SU-DHL-6 (cell line): ENCODE measurements around the gene PPM1N.

Source experiments
- H2AFZ ChIP-seq: fragments of 200-600 bp; sonication (generic); 2 replicates; pipeline ENCODE4 v1.6.1; 2014; ENCODE audit warnings: low read depth, mild to moderate bottlenecking, moderate library complexity, mixed read lengths, antibody characterized with exemption, low read length; ENCODE audit not compliant: severe bottlenecking
- H3F3A ChIP-seq: fragments of 200-600 bp; shearing (Covaris generic); 2 replicates; pipeline ENCODE4 v1.6.0; 2016; ENCODE audit warnings: antibody characterized with exemption, mild to moderate bottlenecking; ENCODE audit not compliant: insufficient read depth
- H3K27ac ChIP-seq: fragments of 200-600 bp; sonication (generic); 2 replicates; pipeline ENCODE4 v1.5.1; 2016; ENCODE audit warnings: low read depth, mild to moderate bottlenecking, low read length, moderate library complexity, mixed read lengths
- H3K27me3 ChIP-seq: fragments of 200-600 bp; sonication (generic), shearing (Covaris generic); 2 replicates; pipeline ENCODE4 v1.6.0; 2014; ENCODE audit warnings: mild to moderate bottlenecking, low read length
- H3K36me3 ChIP-seq: fragments of 200-600 bp; sonication (generic); 2 replicates; pipeline ENCODE4 v1.6.1; 2014; ENCODE audit warnings: mild to moderate bottlenecking, low read length, mixed read lengths
- H3K4me2 ChIP-seq: fragments of 300-600, 200-600 bp; shearing (Covaris generic), sonication (generic); 2 replicates; pipeline ENCODE4 v1.6.0; 2014; ENCODE audit warnings: low read length, low read depth, mild to moderate bottlenecking; ENCODE audit not compliant: poor library complexity, severe bottlenecking
- H3K4me3 ChIP-seq: fragments of 200-600 bp; sonication (generic); 2 replicates; pipeline ENCODE4 v1.5.1; 2014; ENCODE audit warnings: antibody characterized with exemption, low read length, mild to moderate bottlenecking, mixed read lengths; ENCODE audit not compliant: insufficient read depth, poor library complexity, severe bottlenecking
- H3K79me2 ChIP-seq: fragments of 200-600 bp; sonication (generic); 2 replicates; pipeline ENCODE4 v1.6.1; 2014; ENCODE audit warnings: mild to moderate bottlenecking, low read length, moderate library complexity; ENCODE audit not compliant: insufficient read depth
- H3K9ac ChIP-seq: fragments of 200-600 bp; sonication (generic); 2 replicates; pipeline ENCODE4 v1.7.0; 2014; ENCODE audit warnings: mild to moderate bottlenecking, low read length
- H3K9me2 ChIP-seq: fragments of 200-600 bp; sonication (generic); replicated peaks from 2 replicates; pipeline ENCODE4 v1.6.1; 2014; ENCODE audit warnings: low read length; ENCODE audit not compliant: insufficient read depth
- H3K9me3 ChIP-seq: fragments of 200-600 bp; sonication (generic); 2 replicates; pipeline ENCODE4 v1.6.1; 2014; ENCODE audit warnings: low read length, mixed read lengths; ENCODE audit not compliant: insufficient read depth
- H4K20me1 ChIP-seq: fragments of 200-600 bp; sonication (generic); 2 replicates; pipeline ENCODE4 v1.6.1; 2014; ENCODE audit warnings: low read depth, mild to moderate bottlenecking, antibody characterized with exemption, low read length, moderate library complexity, mixed read lengths
- EZH2phosphoT487 ChIP-seq: fragments of 200-600 bp; sonication (generic), shearing (Covaris generic); conservative IDR thresholded peaks from 2 replicates; pipeline ENCODE4 v1.6.1; 2018; ENCODE audit warnings: mild to moderate bottlenecking, antibody characterized with exemption, low read length, moderate library complexity, mixed read lengths
- TF ChIP-seq, protein P1 (sequence below): fragments of 200-600 bp; sonication (generic); IDR thresholded peaks from one replicate; pipeline ENCODE4 v1.5.1; 2017; ENCODE audit warnings: antibody characterized with exemption, mild to moderate bottlenecking, low read length, moderate library complexity; ENCODE audit not compliant: insufficient read depth, poor library complexity, severe bottlenecking

Gene PPM1N

DNA sequence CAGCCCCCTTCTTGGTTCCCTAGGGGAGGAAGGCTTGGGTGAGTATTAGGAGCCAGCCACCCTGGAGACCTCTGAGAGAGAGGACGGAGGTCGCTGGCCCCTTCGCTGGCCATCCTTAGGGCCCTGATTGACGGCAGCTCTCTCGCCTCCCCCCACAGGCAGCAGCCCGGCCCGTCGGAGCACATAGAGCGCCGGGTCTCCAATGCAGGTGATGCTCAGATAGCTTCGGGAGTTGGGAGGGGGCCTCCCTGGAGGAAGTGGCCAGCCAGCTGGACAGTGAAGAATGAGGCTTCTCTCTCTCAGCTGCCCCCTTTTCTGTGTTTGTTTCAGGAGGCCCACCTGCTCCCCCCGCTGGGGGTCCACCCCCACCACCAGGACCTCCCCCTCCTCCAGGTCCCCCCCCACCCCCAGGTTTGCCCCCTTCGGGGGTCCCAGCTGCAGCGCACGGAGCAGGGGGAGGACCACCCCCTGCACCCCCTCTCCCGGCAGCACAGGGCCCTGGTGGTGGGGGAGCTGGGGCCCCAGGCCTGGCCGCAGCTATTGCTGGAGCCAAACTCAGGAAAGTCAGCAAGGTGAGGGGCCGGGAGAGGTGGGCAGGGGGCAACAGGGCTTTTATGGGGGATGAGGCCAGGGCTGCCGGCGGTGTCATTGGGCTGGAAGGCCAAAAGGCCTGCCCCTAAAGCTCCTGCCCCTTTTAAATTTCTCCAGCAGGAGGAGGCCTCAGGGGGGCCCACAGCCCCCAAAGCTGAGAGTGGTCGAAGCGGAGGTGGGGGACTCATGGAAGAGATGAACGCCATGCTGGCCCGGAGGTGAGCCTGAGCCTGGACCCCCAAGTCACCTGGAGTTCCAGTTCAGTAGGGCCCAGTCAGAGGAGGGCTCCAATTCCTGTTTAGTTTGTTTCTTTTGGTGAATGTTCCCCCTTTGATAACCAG is 24.0 kb downstream of the PPM1N start:
- TF ChIP-seq EZH2phosphoT487: no peak
- TF ChIP-seq, protein P1, sequence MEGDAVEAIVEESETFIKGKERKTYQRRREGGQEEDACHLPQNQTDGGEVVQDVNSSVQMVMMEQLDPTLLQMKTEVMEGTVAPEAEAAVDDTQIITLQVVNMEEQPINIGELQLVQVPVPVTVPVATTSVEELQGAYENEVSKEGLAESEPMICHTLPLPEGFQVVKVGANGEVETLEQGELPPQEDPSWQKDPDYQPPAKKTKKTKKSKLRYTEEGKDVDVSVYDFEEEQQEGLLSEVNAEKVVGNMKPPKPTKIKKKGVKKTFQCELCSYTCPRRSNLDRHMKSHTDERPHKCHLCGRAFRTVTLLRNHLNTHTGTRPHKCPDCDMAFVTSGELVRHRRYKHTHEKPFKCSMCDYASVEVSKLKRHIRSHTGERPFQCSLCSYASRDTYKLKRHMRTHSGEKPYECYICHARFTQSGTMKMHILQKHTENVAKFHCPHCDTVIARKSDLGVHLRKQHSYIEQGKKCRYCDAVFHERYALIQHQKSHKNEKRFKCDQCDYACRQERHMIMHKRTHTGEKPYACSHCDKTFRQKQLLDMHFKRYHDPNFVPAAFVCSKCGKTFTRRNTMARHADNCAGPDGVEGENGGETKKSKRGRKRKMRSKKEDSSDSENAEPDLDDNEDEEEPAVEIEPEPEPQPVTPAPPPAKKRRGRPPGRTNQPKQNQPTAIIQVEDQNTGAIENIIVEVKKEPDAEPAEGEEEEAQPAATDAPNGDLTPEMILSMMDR: no peak
- H3K4me3 ChIP-seq: no peak overlapping the region
- peaks cover 2% of the 10 kb centered on the region; the same call in 1 of the 2 replicates for H3K36me3 ChIP-seq
- no peak overlapping the region for H3K9ac ChIP-seq
- no peak overlapping the region for H3K27ac ChIP-seq
- H3K27me3 ChIP-seq: no peaks in the 10 kb centered on the region
- H4K20me1 ChIP-seq: no peaks in the 10 kb centered on the region
- no peaks in the 10 kb centered on the region for H3K9me3 ChIP-seq
- H3K4me2 ChIP-seq: no peak overlapping the region
- H3F3A ChIP-seq: no peaks in the 10 kb centered on the region; the same call in 1 of the 2 replicates
- no peaks in the 10 kb centered on the region for H3K9me2 ChIP-seq
- H3K79me2 ChIP-seq: no peaks in the 10 kb centered on the region
- H2AFZ ChIP-seq: no peak overlapping the region

DNA sequence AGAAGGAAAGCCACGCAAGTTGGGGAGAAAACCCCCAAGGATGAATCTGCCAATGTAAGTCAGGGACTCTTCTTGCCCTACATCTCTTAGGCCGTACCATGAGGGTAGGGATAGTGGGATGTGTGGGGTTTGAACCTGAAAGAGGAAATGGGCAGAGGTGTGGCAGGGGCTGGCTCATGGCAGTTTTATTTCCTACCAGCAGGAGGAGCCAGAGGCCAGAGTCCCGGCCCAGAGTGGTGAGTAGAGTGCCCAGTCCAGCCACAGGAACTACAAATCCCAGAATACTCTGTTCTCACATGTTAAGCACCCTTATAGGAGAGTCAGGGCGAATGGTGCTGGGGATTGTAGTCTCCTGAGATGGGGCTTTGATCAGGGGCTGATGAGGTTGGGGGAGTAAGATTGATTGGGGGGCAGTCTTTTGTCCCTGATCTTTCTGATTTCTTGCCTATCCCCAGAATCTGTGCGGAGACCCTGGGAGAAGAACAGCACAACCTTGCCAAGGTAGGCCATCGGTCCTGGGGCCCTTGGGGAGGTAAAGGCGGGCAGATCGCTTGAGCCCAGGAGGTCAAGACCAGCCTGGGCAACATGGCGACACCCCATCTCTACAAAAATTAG is 25.5 kb downstream of the PPM1N start:
- Histone ChIP-seq H3K79me2 (no peaks in the 10 kb centered on the region), H4K20me1 (no peaks in the 10 kb centered on the region), H3K27ac (no peak overlapping the region), H3K4me2 (no peak overlapping the region), H3F3A (no peaks in the 10 kb centered on the region; the same call in 1 of the 2 replicates), H3K9ac (no peak overlapping the region), H3K27me3 (no peaks in the 10 kb centered on the region), H2AFZ (no peak overlapping the region), H3K9me2 (no peaks in the 10 kb centered on the region), H3K9me3 (no peaks in the 10 kb centered on the region), H3K4me3 (no peak overlapping the region), H3K36me3 (peaks cover 2% of the 10 kb centered on the region; the same call in 1 of the 2 replicates)
- no peak for TF ChIP-seq EZH2phosphoT487
- TF ChIP-seq, protein P1: peak; percentile 93

DNA sequence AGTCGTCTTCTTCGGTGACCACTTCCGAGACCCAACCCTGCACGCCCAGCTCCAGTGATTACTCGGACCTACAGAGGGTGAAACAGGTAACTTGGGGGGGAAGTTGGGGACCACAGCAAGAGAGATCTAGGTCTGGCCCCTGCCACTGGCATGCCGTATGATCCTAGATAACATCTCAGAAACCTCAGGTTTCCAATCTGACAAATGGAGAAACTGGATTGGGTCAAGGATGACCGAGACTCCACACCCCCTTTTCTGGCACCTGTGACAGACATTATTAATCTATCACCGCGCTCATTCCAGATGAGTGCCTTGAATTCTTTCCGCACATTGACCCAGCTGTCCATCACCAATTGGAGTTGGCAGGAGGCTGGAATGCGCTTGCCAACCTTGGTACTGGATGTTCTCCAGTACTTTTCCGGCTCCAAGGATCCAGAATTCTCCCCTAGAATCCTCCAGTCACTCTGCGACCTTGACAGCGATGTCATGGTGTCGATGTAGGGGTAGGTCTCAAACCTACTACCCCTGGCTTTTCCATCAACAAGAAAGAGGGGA is 26.4 kb downstream of the PPM1N start:
- Histone ChIP-seq H3K9me2 (no peaks in the 10 kb centered on the region), H4K20me1 (no peaks in the 10 kb centered on the region), H2AFZ (no peak overlapping the region), H3K36me3 (peaks cover 2% of the 10 kb centered on the region; the same call in 1 of the 2 replicates), H3K4me3 (no peak overlapping the region), H3K9me3 (no peaks in the 10 kb centered on the region), H3K27ac (no peak overlapping the region), H3K9ac (no peak overlapping the region), H3K27me3 (no peaks in the 10 kb centered on the region), H3K4me2 (no peak overlapping the region), H3F3A (no peaks in the 10 kb centered on the region; the same call in 1 of the 2 replicates), H3K79me2 (no peaks in the 10 kb centered on the region)
- TF ChIP-seq, protein P1: no peak
